Spleen (tissue), 7 donors: Measurements from ENCODE around the gene SACM1L.

ENCODE experiments used
- CTCF ChIP-seq, 11 experiments: fragments of 200-600 bp in 7 of 11; fragments of 450-650 bp in 4 of 11; sonication (generic) in 4 of 11; IDR thresholded peaks in 8 of 11; conservative IDR thresholded peaks in 3 of 11; 1 replicate in 7 of 11; 2 replicates in 4 of 11; pipeline versions ENCODE4 v1.4.0 to v1.8.0; 2016 to 2021; ENCODE audit warnings: antibody characterized with exemption in 11 of 11, inconsistent platforms in 4 of 11, mild to moderate bottlenecking in 1 of 11
- POLR2A ChIP-seq, 3 donors: fragments of 450-650 bp; IDR thresholded peaks; one replicate each; pipeline ENCODE4 v1.5.1; 2017; ENCODE audit warnings: antibody characterized with exemption in 3 of 3, mild to moderate bottlenecking in 1 of 3
- POLR2AphosphoS5 ChIP-seq, 3 donors: sonication (generic); formaldehyde crosslinking; IDR thresholded peaks; one replicate each; pipeline ENCODE4 v1.5.1; 2017; ENCODE audit warnings: antibody characterized with exemption in 3 of 3
- donor health status: DM: no; HTN: no; CAD: no; lungs with moderate emphysema.
- donor health status: DM: no; HTN: no; CAD: no.
- donor health status: DM: no; HTN: no; CAD: no.

GRCh38 chr3:45741247-45741646, 52.1 kb downstream of the SACM1L start:
- TF ChIP-seq POLR2A (IDR thresholded peaks at IDR 0.05), result no peak
- no peak for TF ChIP-seq CTCF (IDR thresholded peaks at IDR 0.05 in 8 of 11, conservative IDR thresholded peaks at IDR 0.05 in 3 of 11)
- TF ChIP-seq POLR2AphosphoS5 (IDR thresholded peaks at IDR 0.05), result no peak
